ENCODE data around the gene IGLL5.
"Not testable (repeated sequence)": the region's sequence is repeated elsewhere in the genome, so short reads cannot be mapped to it uniquely, and the experiment has no call there.

IGLL5 gene

DNA sequence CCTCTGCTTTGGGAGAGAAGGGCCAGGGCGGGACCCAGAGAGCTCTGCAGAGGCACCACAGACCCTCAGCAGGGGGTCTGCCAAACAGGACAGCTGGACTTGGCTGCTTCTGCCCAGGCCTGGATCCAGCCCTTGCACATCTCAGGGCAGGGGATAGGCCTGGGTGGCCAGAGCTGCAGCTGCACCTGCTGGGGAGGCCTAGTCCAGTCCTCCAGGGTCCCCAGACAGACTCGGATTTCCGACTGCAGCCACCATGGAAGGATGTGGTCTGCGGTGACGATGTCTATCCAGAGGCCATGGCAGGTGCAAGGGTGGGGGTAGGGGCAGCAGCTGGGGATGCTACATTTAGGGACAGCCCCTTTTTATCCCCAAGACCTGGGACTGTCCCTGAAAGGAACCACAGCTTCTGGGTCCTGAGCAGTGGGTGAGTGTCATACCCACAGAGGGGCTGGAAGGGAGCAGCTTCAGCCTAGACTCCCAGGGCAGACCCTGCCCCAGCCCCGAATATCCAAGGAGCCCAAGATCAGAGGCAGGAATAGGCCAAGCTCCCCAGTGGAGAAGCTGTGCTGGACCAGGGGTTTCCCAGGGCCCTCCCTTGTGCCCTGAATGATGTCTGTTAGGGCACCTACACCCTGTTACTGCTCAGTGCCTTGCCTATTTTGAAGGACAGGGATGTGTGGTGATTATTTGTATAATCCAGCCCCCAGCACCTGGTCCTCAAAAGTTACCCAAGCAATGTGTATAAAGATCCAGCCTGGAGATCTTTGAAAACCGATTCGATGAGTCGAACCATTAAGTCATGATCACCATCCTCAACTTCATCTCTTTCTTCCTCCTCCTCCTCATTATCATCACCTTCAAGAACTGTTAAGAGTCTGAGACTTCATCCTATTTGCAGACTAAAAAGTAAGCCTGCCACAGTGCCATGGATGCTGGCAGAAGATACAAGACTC is 2.5 kb upstream of the IGLL5 start:
- no peak for DNase-seq

DNA sequence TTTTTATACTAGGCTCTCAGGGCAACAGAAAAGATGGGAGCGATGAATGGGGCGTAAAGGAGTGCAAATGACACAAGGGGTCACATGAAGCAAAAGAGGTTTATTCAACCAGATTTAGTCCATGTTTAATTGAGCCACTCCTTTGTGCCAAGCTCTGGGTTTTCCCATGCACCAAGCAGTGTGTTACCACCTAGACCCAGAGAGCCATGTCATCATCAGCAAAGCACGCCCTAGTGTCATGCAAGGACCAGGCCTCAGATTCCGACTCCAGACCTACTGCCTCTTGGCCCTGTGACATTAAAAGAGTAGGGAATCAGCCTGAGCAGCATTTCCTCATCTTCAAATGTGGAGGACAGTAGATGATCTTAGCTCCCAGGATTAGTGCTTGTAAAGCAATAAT is 1.1 kb upstream of the IGLL5 start:
- no peak for DNase-seq

DNA sequence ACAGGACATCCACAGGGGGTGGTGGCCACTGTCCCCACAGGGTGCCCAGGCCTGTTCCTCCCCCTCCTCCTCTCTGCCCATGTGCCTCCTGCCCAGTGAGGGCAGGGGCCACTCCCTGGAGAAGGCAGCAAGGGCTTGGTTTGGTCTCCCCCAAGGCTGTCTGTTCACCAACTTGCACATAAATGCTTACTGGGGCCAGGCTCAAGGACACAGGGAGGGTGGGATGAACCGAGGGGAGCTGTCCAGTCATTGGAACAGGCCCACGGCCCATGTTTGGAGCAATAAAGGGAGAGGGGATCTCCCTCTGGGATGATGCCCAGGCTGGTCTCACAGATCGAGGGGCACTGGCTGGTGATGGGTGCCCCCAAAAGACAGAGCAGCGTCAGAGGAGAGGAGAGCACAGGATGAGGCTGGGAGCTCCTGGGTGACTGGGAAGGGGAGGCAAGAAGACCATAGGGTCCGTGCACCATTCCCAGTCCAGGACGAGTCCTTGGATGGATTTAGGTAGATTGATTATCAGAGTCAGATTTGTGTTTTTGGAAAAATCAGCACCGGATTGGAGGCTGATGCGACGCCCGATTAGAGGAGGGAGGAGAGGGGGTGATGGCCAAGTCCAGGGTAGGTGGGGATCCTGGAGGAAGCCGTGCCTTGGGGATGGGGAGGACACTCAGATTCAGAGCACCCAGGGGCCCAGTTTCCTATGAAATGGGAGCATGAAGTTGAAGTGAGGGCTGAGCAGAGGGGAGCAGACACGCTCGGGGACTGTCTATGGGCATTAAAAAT is 1.1 kb downstream of the IGLL5 start:
- DNase-seq, result no peak

DNA sequence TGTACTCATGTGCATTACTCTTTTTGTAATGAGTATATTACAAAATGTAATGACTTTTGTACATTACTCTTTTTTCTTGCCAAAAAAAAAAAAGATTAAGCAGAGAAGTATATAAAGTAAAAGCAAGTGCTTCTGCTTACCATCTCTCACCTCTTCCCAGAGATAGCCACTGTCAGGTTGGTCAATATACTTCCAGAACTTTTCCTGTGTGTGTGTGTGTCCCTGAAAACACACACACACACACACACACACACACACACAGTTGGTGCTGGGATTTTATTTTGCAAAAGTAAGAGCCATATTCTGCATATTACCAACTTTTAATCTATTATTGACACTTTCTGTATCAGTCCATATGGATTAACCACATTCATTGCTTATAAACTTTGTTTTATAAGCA is 2.5 kb downstream of the IGLL5 start:
- DNase-seq, result no peak

DNA sequence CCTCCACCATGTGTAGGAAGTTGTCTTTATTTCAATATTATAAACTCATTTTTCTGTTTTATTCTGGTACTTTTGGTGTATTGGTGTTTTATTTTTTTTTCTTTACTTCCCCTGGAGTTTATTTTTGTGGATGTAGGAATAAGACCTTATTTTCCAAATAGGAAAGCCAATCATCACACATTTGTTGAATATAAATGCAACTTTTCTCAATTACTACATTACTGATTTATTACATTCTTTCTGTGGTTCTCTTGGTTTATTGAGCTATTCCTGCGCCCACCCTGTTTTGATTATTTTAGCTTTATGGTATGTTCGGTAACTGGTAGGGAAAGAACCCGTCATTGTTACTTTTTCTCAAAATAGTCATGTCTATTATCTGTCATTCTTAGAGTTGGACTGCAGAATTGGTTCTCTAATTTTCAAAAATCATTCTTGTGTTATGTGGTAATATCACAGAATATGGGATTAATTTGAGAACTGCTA is 3.6 kb downstream of the IGLL5 start:
- no peak for DNase-seq

DNA sequence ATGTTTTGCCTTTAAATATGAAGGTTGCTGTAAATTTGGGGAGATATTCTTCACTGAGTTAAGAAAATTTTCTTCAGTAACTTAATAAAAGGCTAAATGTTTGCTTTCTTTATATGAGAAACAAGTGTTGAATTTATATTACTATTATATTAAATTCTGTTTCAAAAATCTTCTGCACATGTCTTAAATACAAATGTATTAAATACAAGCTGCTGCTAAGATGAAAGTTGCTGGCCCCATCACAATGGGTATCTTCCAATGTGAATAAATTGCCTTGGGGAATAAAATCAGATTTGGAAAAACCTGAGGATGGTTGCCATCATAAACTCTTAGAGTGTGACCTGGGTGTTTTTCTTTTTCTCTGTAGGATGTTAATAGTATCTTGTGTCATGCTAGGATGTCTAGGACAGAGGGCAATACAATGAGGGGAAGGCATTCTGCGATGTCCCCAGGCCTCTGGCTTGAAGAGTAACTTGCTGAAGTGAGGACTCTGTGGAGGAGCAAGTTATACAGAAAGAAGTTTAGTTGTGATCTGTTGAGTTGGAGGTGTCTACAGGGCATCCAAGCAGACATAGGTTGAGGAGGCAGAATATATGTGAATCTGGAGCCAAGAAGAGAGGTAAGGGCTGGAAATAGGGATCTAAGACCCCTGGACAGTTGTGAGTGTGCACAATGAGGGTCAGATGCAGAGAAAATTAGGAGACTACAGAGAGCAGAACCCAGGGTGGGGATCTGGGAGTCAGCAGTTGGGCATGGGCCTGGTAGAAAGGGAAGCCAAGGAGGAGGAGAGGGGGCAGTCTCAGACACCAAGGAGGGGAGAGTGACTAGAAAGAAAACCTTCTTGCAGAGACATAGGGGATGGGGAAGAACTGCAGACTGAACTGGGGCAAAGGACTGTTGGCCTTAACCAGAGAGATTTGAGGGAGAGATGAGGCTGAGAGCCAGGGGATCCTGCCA is 4.8 kb downstream of the IGLL5 start:
- DNase-seq, result no peak

DNA sequence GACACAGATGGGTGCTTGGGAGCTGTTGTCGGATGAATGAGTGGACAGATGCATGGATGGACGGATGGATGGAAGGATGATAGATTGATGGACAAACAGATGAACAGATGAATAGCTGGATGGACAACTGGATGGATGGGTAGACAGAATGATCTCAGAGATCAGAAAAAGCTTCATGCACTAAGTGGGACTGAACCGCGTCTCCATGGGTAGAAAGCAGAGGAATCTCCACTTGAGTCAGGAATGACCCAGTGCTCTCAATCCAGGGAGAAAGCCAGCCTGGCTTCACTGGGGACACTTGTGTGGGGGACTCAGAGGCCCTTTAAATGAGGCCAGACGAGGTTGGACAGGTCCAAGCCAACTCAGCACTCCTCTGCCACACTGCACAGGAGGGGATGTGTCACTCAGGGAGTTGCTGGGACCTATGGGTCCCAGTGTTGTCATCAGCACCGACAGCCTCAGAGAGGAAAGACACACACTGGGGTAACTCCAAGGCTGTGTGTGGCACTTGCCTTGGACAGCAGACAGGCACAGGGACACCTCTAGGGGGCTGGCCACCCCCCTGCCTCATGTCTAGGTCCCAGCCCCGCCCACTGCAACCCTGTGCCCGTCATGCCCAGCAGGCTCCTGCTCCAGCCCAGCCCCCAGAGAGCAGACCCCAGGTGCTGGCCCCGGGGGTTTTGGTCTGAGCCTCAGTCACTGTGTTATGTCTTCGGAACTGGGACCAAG is 5.6 kb downstream of the IGLL5 start:
- DNase-seq, result no peak

DNA sequence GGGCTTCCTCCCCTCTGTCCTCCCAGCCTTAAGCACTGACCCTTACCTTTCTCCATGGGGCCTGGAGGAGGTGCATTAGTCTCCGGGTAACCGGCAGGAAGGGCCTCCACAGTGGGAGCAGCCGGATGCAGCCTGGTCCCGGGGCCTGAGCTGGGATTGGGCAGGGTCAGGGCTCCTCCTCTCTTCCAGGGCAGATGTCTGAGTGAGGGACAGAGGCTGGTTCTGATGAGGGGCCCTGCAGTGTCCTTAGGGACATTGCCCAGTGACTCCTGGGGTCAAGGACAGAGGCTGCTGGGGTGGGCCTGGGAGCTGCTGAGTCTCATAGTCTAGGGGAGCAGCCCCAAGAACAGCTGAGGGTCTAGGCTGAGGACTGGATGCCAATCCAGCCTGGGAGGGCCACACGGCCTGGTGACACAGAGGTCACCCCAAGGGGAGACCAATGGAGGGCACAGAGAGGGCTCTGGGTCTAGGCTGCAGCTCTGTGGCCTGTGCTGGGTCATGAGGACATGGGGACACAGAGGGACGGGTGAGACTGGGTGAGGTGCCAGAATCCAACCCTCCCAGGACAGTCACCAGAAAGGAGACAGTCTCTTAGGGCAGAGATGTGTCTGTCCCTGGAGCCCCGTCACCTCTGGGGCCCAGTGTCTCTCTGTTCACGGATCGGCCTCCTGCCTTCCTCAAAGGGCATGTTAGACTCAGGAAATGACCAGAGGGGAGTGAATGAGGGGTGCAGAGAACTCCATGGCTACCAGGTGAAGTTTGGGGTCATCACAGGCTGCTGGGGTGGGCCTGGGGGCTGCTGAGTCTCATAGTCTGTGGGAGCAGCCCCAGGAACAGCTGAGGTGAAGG is 6.5 kb downstream of the IGLL5 start:
- DNase-seq, result no peak

DNA sequence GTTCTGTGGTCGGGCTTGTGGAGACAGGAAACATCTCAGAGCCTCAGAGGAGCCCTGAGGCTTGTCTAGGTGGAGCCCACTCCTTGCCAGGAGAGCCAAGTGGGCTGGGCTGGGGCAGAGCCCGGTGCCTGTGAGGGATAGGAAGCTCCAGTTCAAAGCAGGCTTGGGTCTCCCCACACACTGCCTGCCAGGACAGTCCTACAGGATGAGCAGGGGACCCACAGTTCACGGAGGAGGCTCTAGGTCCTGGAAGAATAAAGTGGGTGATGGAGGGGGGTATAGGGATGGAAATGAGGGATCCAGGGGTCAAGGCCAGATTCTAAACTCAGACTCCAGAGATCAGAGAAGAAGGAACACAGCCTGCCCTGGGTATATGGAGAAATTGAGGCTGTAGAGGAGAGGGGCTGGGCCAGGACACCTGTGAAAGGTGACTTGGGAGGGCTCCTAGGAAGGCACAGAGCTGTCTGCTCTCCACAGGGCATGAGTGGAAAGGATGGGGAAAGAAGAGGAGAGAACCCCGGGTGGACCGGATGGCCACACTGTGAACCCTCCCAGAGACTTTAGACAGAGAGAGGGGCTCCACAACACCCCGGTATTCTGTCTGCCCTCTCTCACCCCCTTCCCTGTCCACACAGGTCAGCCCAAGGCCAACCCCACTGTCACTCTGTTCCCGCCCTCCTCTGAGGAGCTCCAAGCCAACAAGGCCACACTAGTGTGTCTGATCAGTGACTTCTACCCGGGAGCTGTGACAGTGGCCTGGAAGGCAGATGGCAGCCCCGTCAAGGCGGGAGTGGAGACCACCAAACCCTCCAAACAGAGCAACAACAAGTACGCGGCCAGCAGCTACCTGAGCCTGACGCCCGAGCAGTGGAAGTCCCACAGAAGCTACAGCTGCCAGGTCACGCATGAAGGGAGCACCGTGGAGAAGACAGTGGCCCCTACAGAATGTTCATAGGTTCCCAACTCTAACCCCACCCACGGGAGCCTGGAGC is 7.4 kb downstream of the IGLL5 start:
- DNase-seq, result no peak

DNA sequence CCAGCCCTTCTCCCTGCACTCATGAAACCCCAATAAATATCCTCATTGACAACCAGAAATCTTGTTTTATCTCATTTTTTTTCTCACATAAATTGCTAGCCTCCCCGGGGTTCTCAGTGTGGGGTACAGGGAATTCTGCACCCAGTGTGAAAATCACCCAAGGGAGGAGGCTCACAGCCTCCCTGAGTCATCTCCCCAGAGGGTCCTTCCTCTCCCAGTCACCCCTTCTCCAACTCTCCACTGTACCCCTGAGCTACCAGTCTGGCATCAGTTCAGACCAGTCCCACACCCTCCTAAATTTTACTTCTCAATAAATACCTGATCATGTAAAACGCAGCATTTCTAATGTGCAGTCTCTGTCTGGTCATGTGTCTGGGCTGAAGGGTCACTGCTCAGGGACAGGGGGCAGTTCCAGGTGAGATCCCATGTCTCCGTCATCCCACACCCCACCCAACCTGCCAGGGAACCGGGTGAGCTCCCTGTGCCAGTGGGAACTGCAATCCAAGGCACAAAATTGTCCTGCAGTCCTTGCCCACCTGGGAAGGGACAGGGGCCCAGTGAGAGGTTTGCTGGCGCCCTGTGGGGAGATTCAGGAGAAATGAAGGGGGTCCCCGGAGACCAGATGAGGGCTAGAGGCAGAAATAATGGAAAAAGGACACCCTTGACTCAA is 8.3 kb downstream of the IGLL5 start:
- DNase-seq, result no peak

DNA sequence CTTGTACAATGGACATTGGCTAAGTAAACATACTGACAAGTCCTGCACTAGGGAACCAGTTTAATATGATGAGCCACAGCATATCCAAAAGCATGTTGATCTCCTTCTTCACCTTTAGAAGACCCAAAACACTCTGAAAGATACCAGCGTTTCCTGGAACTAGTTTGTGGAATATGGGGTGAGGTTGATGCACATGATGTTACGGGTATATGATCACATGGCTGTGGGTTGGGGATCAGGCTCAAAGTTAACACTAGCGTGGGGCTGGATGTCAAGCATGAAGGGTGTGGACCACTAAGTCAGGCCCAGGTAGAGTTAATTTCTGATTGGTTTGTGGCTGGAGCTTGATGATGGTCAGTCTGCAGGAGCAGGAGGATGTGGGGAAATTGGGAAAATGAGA is 9.0 kb downstream of the IGLL5 start:
- DNase-seq, result no peak

DNA sequence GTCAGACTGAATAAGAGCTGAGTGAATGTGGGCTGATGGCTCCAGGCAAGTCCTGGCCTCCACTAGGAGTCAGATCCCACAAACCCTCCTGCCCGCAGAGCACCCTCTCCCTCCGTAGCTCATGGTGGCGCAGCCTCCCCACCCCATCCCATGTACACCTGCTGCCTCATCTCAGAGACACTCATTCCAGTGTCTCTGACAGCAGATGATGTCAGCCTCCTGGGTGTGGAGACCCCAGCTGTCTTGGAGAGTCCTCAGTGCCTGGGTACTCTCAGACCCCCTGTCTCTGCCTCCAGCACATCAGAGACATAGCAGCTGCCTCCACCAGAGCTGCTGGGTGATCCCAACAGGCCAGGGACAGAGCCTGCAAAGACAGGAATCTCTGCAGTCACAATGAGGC is 9.5 kb downstream of the IGLL5 start:
- no peak for DNase-seq

DNA sequence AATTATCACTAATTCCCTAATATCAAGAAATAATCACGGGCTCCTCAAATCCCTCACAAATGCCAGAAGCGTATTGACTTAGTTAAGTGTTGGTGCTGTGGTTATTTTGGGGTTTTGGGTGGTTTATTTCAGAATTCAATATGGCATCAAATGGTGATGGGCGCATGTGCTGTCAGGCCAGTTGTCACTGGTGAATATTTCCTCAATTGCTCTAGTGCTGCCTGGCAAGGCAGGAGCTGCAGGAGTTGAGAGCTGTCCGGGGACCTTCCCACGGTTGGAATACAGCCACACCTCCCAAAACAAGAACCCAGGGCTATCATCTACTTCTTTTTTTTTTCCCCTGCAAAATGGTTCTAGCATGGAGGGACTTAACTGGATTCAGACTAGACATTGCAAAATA is 10.3 kb downstream of the IGLL5 start:
- DNase-seq, result no peak

DNA sequence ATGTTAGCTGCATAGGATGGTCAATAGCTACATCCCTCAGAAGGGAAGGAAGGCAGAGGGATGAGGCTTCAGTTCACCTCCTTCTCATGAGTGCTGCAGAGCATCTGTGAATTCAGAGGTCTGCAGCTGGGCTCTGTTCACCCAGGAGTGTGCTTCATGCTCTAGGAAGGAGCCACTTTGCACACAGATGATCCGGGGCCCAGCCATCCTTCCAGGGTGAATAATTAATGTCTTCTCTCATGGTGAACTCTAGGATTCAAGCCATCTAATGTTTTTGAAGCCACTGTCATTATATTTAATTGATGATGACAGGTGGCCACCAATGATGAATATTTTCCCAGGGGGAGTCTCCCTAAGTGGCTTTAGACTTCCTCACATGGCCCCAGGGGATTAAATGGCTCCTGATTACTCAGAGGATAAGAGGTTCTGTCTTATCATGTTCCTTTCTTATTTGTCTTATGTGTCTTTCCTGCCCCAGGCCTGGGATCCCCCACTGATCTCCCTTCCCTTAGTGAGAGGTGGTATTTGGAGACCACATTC is 10.9 kb downstream of the IGLL5 start:
- DNase-seq, result peak; percentile 21

DNA sequence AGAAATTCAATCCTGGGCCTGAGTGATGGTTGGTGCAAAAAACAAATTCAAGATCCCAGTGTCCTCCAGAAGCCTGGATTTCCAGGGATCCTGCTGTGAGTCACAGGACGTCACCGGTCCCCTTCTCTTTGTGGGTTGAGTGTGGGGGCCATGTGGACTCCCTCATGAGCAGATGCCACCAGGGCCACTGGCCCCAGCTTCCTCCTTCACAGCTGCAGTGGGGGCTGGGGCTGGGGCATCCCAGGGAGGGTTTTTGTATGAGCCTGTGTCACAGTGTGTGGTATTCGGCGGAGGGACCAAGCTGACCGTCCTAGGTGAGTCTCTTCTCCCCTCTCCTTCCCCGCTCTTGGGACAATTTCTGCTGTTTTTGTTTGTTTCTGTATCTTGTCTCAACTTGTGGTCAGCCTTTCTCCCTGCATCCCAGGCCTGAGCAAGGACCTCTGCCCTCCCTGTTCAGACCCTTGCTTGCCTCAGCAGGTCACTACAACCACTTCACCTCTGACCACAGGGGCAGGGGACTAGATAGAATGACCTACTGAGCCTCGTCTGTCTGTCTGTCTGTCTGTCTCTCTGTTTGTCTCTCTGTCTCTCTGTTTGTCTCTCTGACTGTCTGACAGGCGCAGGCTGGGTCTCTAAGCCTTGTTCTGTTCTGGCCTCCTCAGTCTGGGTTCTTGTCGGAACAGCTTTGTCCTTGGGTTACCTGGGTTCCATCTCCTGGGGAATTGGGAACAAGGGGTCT is 11.9 kb downstream of the IGLL5 start:
- not testable (repeated sequence) for DNase-seq

DNA sequence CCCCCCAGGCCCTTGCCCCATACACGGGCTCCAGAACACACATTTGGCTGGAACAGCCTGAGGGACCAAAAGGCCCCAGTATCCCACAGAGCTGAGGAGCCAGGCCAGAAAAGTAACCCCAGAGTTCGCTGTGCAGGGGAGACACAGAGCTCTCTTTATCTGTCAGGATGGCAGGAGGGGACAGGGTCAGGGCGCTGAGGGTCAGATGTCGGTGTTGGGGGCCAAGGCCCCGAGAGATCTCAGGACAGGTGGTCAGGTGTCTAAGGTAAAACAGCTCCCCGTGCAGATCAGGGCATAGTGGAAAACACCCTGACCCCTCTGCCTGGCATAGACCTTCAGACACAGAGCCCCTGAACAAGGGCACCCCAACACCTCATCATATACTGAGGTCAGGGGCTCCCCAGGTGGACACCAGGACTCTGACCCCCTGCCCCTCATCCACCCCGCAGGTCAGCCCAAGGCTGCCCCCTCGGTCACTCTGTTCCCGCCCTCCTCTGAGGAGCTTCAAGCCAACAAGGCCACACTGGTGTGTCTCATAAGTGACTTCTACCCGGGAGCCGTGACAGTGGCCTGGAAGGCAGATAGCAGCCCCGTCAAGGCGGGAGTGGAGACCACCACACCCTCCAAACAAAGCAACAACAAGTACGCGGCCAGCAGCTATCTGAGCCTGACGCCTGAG is 13.1 kb downstream of the IGLL5 start:
- not testable (repeated sequence) for DNase-seq

DNA sequence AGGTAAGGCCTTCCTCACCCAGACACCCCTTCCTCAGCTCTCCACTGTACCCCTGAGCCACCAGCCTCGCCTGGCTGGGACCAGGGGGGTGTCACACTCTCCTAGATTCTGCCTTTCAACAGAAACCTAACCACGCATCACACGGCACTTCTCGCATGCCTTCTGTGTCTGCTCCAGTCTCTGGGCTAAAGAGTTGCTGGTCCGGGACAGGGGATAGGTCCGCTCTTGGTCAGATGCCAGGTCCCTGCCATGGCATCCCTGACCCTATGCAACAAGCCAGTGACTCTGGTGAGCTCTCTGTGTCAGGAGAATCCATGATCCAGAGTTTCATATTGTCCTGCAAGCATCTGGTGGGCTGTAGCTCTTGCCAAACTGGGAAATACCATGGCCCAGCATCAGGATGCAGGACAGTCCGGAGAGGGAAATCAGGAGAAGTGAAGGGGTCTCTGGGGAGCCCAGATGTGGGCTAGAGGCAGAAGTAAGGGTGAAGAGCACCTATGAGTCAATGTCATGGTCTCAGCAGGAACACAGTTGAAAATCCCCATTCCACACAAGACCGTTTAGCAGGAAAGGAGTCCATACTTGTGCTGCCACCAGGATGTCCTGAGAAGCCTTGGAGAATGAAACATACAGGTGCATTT is 14.1 kb downstream of the IGLL5 start:
- no peak for DNase-seq
